GM23248 (cell line): ENCODE data around the gene APBB1IP.

Experiments used
- EZH2 ChIP-seq: fragments of 200-600 bp; sonication (generic); IDR thresholded peaks from 2 replicates; pipeline ENCODE4 v1.6.1; 2018; ENCODE audit warnings: antibody characterized with exemption, mild to moderate bottlenecking; ENCODE audit not compliant: insufficient read depth, poor library complexity, severe bottlenecking
- EZH2phosphoT487 ChIP-seq: fragments of 200-600 bp; sonication (generic); IDR thresholded peaks from 2 replicates; pipeline ENCODE4 v1.6.1; 2018; ENCODE audit warnings: antibody characterized with exemption, moderate library complexity, mild to moderate bottlenecking, low read depth; ENCODE audit not compliant: insufficient read depth

GRCh38 chr10:26540601-26541000, 102.5 kb downstream of the APBB1IP start:
- TF ChIP-seq EZH2phosphoT487 (no peak), EZH2 (no peak)
